Measurements from ENCODE around the gene BCL11B.

The BCL11B gene

DNA sequence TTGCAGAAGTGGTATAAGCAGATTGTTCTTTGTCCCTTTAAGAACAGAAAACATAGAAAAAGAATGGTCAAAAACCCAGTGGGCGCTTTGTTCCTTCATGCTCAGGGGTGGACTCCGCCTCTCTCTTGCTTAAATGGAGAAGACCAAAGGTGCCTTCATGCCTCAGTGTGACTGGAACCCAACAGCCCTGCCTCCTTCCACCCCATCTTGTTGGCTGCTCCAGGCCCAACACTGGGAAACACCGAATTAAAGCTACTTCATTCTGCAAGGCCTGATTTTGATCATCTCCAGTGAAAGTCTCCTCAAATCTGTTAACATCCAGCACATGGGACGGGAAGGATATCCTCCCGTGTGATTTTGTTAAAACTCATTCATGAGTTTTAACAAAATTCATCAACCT is 103.7 kb downstream of the BCL11B start:
- no peak for TF ChIP-seq CTCF (IDR thresholded peaks at IDR 0.05; ENCODE audit: low read depth, low read length)
- DNase-seq (ENCODE audit: extremely low read depth, low read depth), result no peak

GRCh38 chr14:99166506-99166905 is 105.5 kb downstream of the BCL11B start:
- TF ChIP-seq CTCF (IDR thresholded peaks at IDR 0.05; ENCODE audit: low read depth, low read length), result no peak
- DNase-seq (ENCODE audit: extremely low read depth, low read depth), result no peak

GRCh38 chr14:99164712-99165111 is 107.3 kb downstream of the BCL11B start:
- DNase-seq (ENCODE audit: extremely low read depth, low read depth), result no peak
- no peak for TF ChIP-seq CTCF (IDR thresholded peaks at IDR 0.05; ENCODE audit: low read depth, low read length)

GRCh38 chr14:99163446-99163845 is 108.6 kb downstream of the BCL11B start:
- no peak for DNase-seq (ENCODE audit: extremely low read depth, low read depth)
- TF ChIP-seq CTCF (IDR thresholded peaks at IDR 0.05; ENCODE audit: low read depth, low read length), result no peak

GRCh38 chr14:99159341-99160340 is 112.4 kb downstream of the BCL11B start:
- DNase-seq (ENCODE audit: extremely low read depth, low read depth), result no peak
- no peak for TF ChIP-seq CTCF (IDR thresholded peaks at IDR 0.05; ENCODE audit: low read depth, low read length)

DNA sequence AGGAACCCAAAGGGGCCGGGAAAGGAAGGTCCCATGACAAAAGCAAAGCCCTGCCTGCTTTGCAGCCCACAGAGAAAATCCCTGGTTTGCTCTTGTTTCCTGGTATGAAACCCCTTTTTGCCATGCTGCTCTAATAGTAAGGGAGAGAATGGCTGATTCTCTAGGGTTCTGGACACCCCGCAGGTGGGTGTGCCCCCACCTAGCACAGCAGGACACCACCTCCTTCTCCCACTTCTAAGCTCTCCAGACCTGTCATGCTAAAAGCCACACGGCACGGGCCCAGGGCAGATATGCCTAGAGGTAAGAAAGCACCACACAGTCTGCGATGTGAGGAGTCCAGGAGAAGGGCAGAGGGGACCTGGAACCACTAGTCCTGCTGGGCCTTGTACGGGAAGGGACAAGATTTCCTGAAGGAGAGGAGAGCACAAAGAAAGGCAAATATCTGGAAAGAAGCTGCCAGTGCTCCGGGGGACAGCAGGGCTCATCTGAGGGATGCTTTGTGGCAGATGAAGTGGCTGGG is 113.3 kb downstream of the BCL11B start:
- DNase-seq (ENCODE audit: extremely low read depth, low read depth), result no peak

More for the DNA sequence above, 113.3 kb downstream of the BCL11B start:
- TF ChIP-seq CTCF (IDR thresholded peaks at IDR 0.05; ENCODE audit: low read depth, low read length), result no peak
